ENCODE measurements around the gene TRHDE.

Gene TRHDE

GRCh38 chr12:72276181-72276805 is 4.1 kb downstream of the TRHDE start:
- TF ChIP-seq CREB5 (CRISPR knock-in tag; IDR thresholded peaks at IDR 0.05; ENCODE audit: low read depth) (no peak), ZC3H10 (CRISPR knock-in tag; IDR thresholded peaks at IDR 0.05) (no peak), CSDC2 (CRISPR knock-in tag; IDR thresholded peaks at IDR 0.05) (no peak), ZNF70 (CRISPR knock-in tag; IDR thresholded peaks at IDR 0.05) (no peak), TOX (CRISPR knock-in tag; IDR thresholded peaks at IDR 0.05; ENCODE audit: borderline replicate concordance) (no peak), GLIS3 (CRISPR knock-in tag; IDR thresholded peaks at IDR 0.05) (no peak), TCF4 (CRISPR knock-in tag; IDR thresholded peaks at IDR 0.05; ENCODE audit: borderline replicate concordance) (no peak), ISL1 (CRISPR knock-in tag; IDR thresholded peaks at IDR 0.05) (no peak), ZFP30 (CRISPR knock-in tag; IDR thresholded peaks at IDR 0.05) (no peak), ZNF565 (CRISPR knock-in tag; conservative IDR thresholded peaks at IDR 0.05; ENCODE audit: low read depth) (no peak), ZNF8 (CRISPR knock-in tag; IDR thresholded peaks at IDR 0.05) (no peak), BACH2 (CRISPR knock-in tag; IDR thresholded peaks at IDR 0.05; ENCODE audit: borderline replicate concordance) (no peak), OSR1 (CRISPR knock-in tag; IDR thresholded peaks at IDR 0.05) (no peak), ARNTL (CRISPR knock-in tag; IDR thresholded peaks at IDR 0.05; ENCODE audit: borderline replicate concordance, low read depth) (no peak), ZFP3 (CRISPR knock-in tag; IDR thresholded peaks at IDR 0.05) (no peak), ESRRG (CRISPR knock-in tag; IDR thresholded peaks at IDR 0.05) (no peak), PPARA (CRISPR knock-in tag; IDR thresholded peaks at IDR 0.05; ENCODE audit: borderline replicate concordance) (no peak), SNAI2 (CRISPR knock-in tag; IDR thresholded peaks at IDR 0.05) (no peak)
- TF ChIP-seq, protein P1, sequence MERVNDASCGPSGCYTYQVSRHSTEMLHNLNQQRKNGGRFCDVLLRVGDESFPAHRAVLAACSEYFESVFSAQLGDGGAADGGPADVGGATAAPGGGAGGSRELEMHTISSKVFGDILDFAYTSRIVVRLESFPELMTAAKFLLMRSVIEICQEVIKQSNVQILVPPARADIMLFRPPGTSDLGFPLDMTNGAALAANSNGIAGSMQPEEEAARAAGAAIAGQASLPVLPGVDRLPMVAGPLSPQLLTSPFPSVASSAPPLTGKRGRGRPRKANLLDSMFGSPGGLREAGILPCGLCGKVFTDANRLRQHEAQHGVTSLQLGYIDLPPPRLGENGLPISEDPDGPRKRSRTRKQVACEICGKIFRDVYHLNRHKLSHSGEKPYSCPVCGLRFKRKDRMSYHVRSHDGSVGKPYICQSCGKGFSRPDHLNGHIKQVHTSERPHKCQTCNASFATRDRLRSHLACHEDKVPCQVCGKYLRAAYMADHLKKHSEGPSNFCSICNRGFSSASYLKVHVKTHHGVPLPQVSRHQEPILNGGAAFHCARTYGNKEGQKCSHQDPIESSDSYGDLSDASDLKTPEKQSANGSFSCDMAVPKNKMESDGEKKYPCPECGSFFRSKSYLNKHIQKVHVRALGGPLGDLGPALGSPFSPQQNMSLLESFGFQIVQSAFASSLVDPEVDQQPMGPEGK (CRISPR knock-in tag; IDR thresholded peaks at IDR 0.05; ENCODE audit: borderline replicate concordance), result no peak
- TF ChIP-seq, protein P2, sequence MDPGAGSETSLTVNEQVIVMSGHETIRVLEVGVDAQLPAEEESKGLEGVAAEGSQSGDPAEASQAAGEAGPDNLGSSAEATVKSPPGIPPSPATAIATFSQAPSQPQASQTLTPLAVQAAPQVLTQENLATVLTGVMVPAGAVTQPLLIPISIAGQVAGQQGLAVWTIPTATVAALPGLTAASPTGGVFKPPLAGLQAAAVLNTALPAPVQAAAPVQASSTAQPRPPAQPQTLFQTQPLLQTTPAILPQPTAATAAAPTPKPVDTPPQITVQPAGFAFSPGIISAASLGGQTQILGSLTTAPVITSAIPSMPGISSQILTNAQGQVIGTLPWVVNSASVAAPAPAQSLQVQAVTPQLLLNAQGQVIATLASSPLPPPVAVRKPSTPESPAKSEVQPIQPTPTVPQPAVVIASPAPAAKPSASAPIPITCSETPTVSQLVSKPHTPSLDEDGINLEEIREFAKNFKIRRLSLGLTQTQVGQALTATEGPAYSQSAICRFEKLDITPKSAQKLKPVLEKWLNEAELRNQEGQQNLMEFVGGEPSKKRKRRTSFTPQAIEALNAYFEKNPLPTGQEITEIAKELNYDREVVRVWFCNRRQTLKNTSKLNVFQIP (CRISPR knock-in tag; IDR thresholded peaks at IDR 0.05; ENCODE audit: borderline replicate concordance, low read depth), result no peak
- no peak for ATAC-seq

DNA sequence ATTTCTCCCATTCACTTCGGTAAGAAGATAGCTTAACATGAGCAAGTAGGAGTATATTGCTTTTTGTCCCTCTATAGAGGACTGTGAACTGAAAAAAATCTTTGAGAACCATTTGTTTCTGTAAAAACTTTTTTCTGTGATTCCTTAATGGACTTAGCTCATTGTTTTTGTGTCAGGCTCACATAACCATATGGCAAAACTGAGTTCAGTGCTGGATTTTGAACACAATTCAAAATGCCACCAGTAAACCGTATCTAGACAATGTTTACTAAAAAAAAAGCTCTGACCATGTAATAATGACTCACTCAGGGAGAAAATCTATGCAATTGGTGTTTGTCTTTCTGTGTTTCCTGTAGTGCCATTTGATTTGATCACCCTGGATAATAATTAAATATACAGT is 5.2 kb downstream of the TRHDE start:
- TF ChIP-seq ZNF70 (CRISPR knock-in tag; IDR thresholded peaks at IDR 0.05) (no peak), ZFP30 (CRISPR knock-in tag; IDR thresholded peaks at IDR 0.05) (no peak), ISL1 (CRISPR knock-in tag; IDR thresholded peaks at IDR 0.05) (no peak), CSDC2 (CRISPR knock-in tag; IDR thresholded peaks at IDR 0.05) (no peak), ZFP3 (CRISPR knock-in tag; IDR thresholded peaks at IDR 0.05) (no peak), GLIS3 (CRISPR knock-in tag; IDR thresholded peaks at IDR 0.05) (no peak)
- TF ChIP-seq, protein P1 (CRISPR knock-in tag; IDR thresholded peaks at IDR 0.05; ENCODE audit: borderline replicate concordance), result no peak
- no peak for ATAC-seq

DNA sequence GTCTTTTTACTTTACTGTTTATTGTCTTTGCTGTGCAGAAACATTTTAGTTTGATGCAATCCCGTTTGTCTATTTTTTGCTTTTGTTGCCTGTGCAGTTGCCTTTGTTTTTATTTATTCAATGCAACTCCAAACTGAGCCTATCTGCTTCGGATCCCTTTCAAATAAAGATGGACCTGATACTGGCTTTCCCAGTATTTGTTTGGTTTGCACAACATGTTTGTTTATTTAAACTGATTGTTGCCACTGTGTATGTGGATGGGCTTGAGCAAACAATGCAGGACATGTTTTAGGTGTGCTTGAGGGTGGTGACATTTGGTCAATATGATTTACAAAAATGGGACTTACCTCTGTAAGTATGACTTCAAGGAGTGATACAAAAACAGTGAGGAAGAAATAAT is 6.7 kb downstream of the TRHDE start:
- ATAC-seq, result no peak
- TF ChIP-seq SNAI2 (CRISPR knock-in tag; IDR thresholded peaks at IDR 0.05) (no peak), ISL1 (CRISPR knock-in tag; IDR thresholded peaks at IDR 0.05) (no peak)

GRCh38 chr12:72281126-72281525 is 9.0 kb downstream of the TRHDE start:
- ATAC-seq, result no peak
- TF ChIP-seq ZNF8 (CRISPR knock-in tag; IDR thresholded peaks at IDR 0.05) (no peak), RARB (CRISPR knock-in tag; IDR thresholded peaks at IDR 0.05) (no peak), CSDC2 (CRISPR knock-in tag; IDR thresholded peaks at IDR 0.05) (no peak)
- TF ChIP-seq, protein P3, sequence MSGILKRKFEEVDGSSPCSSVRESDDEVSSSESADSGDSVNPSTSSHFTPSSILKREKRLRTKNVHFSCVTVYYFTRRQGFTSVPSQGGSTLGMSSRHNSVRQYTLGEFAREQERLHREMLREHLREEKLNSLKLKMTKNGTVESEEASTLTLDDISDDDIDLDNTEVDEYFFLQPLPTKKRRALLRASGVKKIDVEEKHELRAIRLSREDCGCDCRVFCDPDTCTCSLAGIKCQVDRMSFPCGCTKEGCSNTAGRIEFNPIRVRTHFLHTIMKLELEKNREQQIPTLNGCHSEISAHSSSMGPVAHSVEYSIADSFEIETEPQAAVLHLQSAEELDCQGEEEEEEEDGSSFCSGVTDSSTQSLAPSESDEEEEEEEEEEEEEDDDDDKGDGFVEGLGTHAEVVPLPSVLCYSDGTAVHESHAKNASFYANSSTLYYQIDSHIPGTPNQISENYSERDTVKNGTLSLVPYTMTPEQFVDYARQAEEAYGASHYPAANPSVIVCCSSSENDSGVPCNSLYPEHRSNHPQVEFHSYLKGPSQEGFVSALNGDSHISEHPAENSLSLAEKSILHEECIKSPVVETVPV (CRISPR knock-in tag; IDR thresholded peaks at IDR 0.05), result no peak
